ENCODE results near the gene INSR.

DNA sequence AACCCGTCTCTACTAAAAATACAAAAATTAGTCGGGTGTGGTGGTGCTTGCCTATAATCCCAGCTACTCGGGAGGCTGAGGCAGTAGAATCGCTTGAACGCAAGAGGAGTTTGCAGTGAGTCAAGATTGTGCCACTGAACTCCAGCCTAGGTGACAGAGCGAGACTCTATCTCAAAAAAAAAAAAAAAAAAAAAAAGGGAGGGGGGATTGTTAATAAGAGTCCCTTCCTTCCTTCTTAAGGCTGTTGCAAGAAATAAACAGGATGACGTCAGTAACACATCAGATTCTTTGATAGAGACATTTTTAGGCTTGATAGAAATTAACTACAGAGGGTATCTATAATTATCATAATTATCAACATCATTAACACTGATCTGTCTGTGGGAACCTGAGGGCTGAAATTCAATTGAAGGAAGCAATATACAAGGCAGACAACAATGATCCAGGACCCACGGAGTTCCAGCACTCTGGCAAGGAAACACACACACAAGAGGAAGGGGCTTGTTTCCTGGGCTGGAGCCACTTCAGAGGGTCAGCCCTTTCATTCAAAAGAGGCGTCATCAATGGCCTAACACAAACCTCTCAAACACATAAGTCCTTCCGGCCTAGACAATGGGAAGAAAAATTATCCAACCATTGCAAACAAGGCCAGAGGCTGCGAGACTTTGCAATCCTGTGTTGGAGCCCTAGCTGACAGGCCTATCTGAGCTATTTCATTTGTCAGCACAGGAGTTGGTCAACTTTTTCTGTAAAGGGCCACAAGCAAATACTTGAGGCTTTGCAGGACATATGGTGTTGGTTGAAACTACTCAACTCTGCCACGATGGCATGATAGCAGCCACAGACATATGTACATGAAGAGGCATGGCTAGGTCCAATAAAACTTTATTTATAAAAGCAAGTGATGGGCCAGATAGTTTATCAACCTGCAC lies 105.2 kb downstream of the INSR start:
- TF ChIP-seq, protein P1, sequence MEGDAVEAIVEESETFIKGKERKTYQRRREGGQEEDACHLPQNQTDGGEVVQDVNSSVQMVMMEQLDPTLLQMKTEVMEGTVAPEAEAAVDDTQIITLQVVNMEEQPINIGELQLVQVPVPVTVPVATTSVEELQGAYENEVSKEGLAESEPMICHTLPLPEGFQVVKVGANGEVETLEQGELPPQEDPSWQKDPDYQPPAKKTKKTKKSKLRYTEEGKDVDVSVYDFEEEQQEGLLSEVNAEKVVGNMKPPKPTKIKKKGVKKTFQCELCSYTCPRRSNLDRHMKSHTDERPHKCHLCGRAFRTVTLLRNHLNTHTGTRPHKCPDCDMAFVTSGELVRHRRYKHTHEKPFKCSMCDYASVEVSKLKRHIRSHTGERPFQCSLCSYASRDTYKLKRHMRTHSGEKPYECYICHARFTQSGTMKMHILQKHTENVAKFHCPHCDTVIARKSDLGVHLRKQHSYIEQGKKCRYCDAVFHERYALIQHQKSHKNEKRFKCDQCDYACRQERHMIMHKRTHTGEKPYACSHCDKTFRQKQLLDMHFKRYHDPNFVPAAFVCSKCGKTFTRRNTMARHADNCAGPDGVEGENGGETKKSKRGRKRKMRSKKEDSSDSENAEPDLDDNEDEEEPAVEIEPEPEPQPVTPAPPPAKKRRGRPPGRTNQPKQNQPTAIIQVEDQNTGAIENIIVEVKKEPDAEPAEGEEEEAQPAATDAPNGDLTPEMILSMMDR (IDR thresholded peaks at IDR 0.05; ENCODE audit: control extremely low read depth in 1 of 3, insufficient read depth in 1 of 3, low read depth in 1 of 3, low read length in 3 of 3) = no peak
- TF ChIP-seq POLR2A (IDR thresholded peaks at IDR 0.05; ENCODE audit: control extremely low read depth in 1 of 2, low read depth in 2 of 2, low read length in 2 of 2) = no peak

Data from H1 (cell line).